Suprapubic skin (tissue), 4 donors: ENCODE results near the gene SDR39U1.

Experiments
- CTCF ChIP-seq, 2 donors: fragments of 200-600 bp in 1 of 2; fragments of 450-650 bp in 1 of 2; sonication (generic) in 1 of 2; IDR thresholded peaks; one replicate each; pipeline ENCODE4 v1.5.1; 2016 to 2019; ENCODE audit warnings: antibody characterized with exemption in 2 of 2, mild to moderate bottlenecking in 1 of 2, moderate library complexity in 1 of 2
- POLR2A ChIP-seq, 2 donors: fragments of 450-650 bp; IDR thresholded peaks; one replicate each; pipeline ENCODE4 v1.6.1; 2017; ENCODE audit warnings: antibody characterized with exemption in 2 of 2, mild to moderate bottlenecking in 2 of 2, moderate library complexity in 2 of 2
- POLR2AphosphoS5 ChIP-seq, 3 donors: sonication (generic); formaldehyde crosslinking; IDR thresholded peaks; one replicate each; pipeline ENCODE4 v1.6.1; 2017; ENCODE audit warnings: antibody characterized with exemption in 3 of 3

- TF ChIP-seq CTCF (IDR thresholded peaks at IDR 0.05) (peak; percentile 87 to 91), POLR2AphosphoS5 (IDR thresholded peaks at IDR 0.05) (peak in 1 of 3 donors; percentile 57), POLR2A (IDR thresholded peaks at IDR 0.05) (no peak)
These were observed 10.9 kb downstream of the SDR39U1 start for GRCh38 chr14:24431569-24432258.
